Measurements from ENCODE around the gene ALPL. TPM values are rescaled to one million over a fixed set of nuclear protein-coding genes. Genes with fewer than 3 reads are reported as not detected.
"Not testable (repeated sequence)": the region's sequence is repeated elsewhere in the genome, so short reads cannot be mapped to it uniquely, and the experiment has no call there.

The ALPL gene
- total RNA-seq, 1 experiment from 2014 or later: 140 TPM

DNA sequence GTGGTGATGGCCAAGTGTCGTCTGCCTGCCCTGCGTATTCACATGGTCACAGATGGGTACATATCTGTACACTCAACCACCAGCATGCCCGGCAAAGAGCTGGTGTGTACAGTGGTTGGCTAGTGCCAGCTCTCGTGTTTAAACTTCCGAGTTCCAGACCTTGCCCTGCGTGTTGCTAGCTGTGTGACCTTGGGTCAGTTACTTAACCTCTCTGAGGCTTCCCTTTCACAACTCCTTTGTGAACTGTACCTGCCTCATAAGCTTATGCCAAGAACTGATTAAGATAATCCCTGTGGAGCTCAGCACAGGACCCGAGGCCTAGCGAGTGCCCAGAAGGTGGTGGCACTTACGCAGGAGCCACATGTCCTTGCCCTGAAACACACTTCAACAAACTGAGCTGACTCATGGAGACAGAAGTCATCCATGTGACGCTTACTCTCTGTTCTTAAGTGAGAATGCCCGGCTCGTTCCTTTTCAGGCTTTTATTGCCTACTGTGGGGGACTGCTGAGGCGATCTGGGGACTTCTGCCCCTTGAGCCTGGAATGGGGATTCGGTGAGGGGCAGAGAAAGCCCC lies 55.4 kb downstream of the ALPL start (continued):
- TF ChIP-seq, protein P1, sequence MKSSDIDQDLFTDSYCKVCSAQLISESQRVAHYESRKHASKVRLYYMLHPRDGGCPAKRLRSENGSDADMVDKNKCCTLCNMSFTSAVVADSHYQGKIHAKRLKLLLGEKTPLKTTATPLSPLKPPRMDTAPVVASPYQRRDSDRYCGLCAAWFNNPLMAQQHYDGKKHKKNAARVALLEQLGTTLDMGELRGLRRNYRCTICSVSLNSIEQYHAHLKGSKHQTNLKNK (CRISPR knock-in tag; IDR thresholded peaks at IDR 0.05): no peak

DNA sequence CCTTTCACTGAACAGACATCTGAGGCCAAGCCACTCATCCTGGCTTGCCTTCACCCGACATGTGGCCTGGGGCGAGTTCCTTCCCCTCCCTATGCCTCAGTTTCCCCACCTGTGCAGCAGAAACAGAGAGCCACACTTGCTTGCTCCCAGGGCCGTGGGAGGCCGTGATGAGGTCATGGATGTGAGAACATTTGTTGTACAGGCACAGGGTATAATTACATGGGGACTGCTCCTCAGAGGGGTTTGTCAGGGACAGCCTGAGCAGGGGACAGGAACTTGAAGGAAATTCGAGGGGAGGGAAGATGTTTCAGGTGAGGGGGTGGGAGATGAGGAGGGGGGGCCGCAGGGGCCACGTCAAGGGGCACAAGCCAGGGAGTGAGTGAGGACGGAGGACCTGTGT lies 56.1 kb downstream of the ALPL start:
- no peaks in the 10 kb centered on the region for H3K9me3 Mint-ChIP-seq
- no peak overlapping the region for H3K4me3 Mint-ChIP-seq
- POLR2A ChIA-PET: no interaction called here
- H3K4me1 Mint-ChIP-seq: peaks cover 6% of the 10 kb centered on the region; the same call in 1 of the 2 replicates
- H3K27me3 Mint-ChIP-seq (ENCODE audit: low read depth): no peaks in the 10 kb centered on the region
- peaks cover 6% of the 10 kb centered on the region for H3K36me3 Mint-ChIP-seq
- no peak for ATAC-seq
- CTCF ChIA-PET: interaction anchor here (0.9 kb wide), 1 partner anchor 197 kb away, joined by 3 read pairs; no protein-coding TSS in a partner anchor
- TF ChIP-seq ZNF121 (CRISPR knock-in tag; IDR thresholded peaks at IDR 0.05) (no peak), CBFB (CRISPR knock-in tag; IDR thresholded peaks at IDR 0.05; ENCODE audit: low read depth) (no peak), SOX15 (CRISPR knock-in tag; IDR thresholded peaks at IDR 0.05) (no peak), MXD4 (CRISPR knock-in tag; IDR thresholded peaks at IDR 0.05; ENCODE audit: borderline replicate concordance) (no peak), ZNF138 (CRISPR knock-in tag; conservative IDR thresholded peaks at IDR 0.05) (no peak), ZBTB21 (CRISPR knock-in tag; IDR thresholded peaks at IDR 0.05; ENCODE audit: borderline replicate concordance) (no peak)
- TF ChIP-seq, protein P2, sequence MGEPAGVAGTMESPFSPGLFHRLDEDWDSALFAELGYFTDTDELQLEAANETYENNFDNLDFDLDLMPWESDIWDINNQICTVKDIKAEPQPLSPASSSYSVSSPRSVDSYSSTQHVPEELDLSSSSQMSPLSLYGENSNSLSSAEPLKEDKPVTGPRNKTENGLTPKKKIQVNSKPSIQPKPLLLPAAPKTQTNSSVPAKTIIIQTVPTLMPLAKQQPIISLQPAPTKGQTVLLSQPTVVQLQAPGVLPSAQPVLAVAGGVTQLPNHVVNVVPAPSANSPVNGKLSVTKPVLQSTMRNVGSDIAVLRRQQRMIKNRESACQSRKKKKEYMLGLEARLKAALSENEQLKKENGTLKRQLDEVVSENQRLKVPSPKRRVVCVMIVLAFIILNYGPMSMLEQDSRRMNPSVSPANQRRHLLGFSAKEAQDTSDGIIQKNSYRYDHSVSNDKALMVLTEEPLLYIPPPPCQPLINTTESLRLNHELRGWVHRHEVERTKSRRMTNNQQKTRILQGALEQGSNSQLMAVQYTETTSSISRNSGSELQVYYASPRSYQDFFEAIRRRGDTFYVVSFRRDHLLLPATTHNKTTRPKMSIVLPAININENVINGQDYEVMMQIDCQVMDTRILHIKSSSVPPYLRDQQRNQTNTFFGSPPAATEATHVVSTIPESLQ (CRISPR knock-in tag; IDR thresholded peaks at IDR 0.05): no peak
- TF ChIP-seq, protein P3, sequence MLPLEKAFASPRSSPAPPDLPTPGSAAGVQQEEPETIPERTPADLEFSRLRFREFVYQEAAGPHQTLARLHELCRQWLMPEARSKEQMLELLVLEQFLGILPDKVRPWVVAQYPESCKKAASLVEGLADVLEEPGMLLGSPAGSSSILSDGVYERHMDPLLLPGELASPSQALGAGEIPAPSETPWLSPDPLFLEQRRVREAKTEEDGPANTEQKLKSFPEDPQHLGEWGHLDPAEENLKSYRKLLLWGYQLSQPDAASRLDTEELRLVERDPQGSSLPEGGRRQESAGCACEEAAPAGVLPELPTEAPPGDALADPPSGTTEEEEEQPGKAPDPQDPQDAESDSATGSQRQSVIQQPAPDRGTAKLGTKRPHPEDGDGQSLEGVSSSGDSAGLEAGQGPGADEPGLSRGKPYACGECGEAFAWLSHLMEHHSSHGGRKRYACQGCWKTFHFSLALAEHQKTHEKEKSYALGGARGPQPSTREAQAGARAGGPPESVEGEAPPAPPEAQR (CRISPR knock-in tag; IDR thresholded peaks at IDR 0.05): no peak
- TF ChIP-seq, protein P4, sequence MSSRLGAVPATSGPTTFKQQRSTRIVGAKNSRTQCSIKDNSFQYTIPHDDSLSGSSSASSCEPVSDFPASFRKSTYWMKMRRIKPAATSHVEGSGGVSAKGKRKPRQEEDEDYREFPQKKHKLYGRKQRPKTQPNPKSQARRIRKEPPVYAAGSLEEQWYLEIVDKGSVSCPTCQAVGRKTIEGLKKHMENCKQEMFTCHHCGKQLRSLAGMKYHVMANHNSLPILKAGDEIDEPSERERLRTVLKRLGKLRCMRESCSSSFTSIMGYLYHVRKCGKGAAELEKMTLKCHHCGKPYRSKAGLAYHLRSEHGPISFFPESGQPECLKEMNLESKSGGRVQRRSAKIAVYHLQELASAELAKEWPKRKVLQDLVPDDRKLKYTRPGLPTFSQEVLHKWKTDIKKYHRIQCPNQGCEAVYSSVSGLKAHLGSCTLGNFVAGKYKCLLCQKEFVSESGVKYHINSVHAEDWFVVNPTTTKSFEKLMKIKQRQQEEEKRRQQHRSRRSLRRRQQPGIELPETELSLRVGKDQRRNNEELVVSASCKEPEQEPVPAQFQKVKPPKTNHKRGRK (CRISPR knock-in tag; IDR thresholded peaks at IDR 0.05; ENCODE audit: borderline replicate concordance): no peak
- TF ChIP-seq, protein P5, sequence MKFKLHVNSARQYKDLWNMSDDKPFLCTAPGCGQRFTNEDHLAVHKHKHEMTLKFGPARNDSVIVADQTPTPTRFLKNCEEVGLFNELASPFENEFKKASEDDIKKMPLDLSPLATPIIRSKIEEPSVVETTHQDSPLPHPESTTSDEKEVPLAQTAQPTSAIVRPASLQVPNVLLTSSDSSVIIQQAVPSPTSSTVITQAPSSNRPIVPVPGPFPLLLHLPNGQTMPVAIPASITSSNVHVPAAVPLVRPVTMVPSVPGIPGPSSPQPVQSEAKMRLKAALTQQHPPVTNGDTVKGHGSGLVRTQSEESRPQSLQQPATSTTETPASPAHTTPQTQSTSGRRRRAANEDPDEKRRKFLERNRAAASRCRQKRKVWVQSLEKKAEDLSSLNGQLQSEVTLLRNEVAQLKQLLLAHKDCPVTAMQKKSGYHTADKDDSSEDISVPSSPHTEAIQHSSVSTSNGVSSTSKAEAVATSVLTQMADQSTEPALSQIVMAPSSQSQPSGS (CRISPR knock-in tag; IDR thresholded peaks at IDR 0.05; ENCODE audit: borderline replicate concordance, low read depth): no peak
- DNase-seq (ENCODE audit: low spot score): no peak
- H3K27ac Mint-ChIP-seq: no peak overlapping the region

DNA sequence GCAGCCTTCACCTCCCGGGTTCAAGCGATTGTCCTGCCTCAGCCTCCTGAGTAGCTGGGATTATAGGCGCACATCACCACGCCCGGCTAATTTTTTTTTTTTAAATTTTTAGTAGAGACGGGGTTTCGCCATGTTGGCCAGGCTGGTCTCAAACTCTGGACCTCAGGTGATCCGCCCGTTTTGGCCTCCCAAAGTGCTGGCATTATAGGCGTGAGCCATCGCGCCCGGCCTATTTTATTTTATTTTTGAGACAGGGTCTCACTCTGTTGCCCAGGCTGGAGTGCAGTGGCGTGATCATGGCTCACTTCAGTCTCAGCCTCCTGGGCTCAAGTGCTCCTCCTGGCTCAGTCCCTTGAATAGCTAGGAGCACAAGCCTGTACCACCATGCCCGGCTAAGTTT lies 57.1 kb downstream of the ALPL start:
- POLR2A ChIA-PET; H3K27ac Mint-ChIP-seq; H3K27me3 Mint-ChIP-seq (ENCODE audit: low read depth): not testable (repeated sequence)

More for the DNA sequence above, 57.1 kb downstream of the ALPL start:
- H3K4me3 Mint-ChIP-seq; ATAC-seq; DNase-seq (ENCODE audit: low spot score); H3K9me3 Mint-ChIP-seq; H3K36me3 Mint-ChIP-seq; H3K4me1 Mint-ChIP-seq: not testable (repeated sequence)
- CTCF ChIA-PET: interaction anchor here (0.6 kb wide), 1 partner anchor 258 kb away, joined by 3 read pairs; no protein-coding TSS in a partner anchor
